Keratinocyte (primary cell): Measurements from ENCODE around the gene NBPF6. TPM values are rescaled to one million over a fixed set of nuclear protein-coding genes. Genes with fewer than 3 reads are reported as not detected.
"Not testable (repeated sequence)": the region's sequence is repeated elsewhere in the genome, so short reads cannot be mapped to it uniquely, and the experiment has no call there.

ENCODE experiments used
- DNase-seq: peaks from one replicate; pipeline ENCODE4 v3.0.0-alpha.2; 2011; ENCODE audit warnings: low read depth, missing footprints, low spot score
- FAIRE-seq: peaks from 2 replicates; lab custom pipeline; 2011; peaks lifted over from hg19 to GRCh38; lab: Jason Lieb, UNC
- H2AFZ ChIP-seq: 2 replicates; pipeline ENCODE4 v1.6.0; 2012; ENCODE audit warnings: low read length, control low read depth, inconsistent platforms; ENCODE audit not compliant: control insufficient read depth
- H3K27ac ChIP-seq: 2 replicates; pipeline ENCODE4 v1.5.1; 2011; ENCODE audit warnings: low read length; ENCODE audit not compliant: control insufficient read depth, insufficient read depth
- H3K27me3 ChIP-seq: 3 replicates; pipeline ENCODE4 v1.6.0; 2011; ENCODE audit warnings: low read length; ENCODE audit not compliant: control insufficient read depth, insufficient read depth; ENCODE audit errors: extremely low read depth
- H3K36me3 ChIP-seq, 2 experiments: 2 replicates in 1 of 2; 3 replicates in 1 of 2; pipeline ENCODE4 v1.5.1; 2011; ENCODE audit warnings: low read length in 2 of 2, mild to moderate bottlenecking in 1 of 2; ENCODE audit not compliant: control insufficient read depth in 2 of 2, insufficient read depth in 2 of 2; ENCODE audit errors: extremely low read depth in 1 of 2
- H3K4me1 ChIP-seq: 3 replicates; pipeline ENCODE4 v1.5.1; 2011; ENCODE audit warnings: low read length; ENCODE audit not compliant: control insufficient read depth, insufficient read depth; ENCODE audit errors: extremely low read depth
- H3K4me2 ChIP-seq: 3 replicates; pipeline ENCODE4 v1.6.0; 2011; ENCODE audit warnings: low read depth, low read length; ENCODE audit not compliant: control insufficient read depth, insufficient read depth; ENCODE audit errors: extremely low read depth
- H3K4me3 ChIP-seq, 3 experiments: fragments of 200-600 bp in 1 of 3; sonication (generic) in 1 of 3; 2 replicates in 2 of 3; 3 replicates in 1 of 3; pipeline ENCODE4 v1.5.1; 2011 to 2016; ENCODE audit warnings: low read length in 3 of 3, mild to moderate bottlenecking in 3 of 3, control low read depth in 2 of 3, inconsistent platforms in 1 of 3, low read depth in 1 of 3, mixed read lengths in 1 of 3, mixed run types in 1 of 3, moderate library complexity in 1 of 3; ENCODE audit not compliant: control insufficient read depth in 2 of 3, insufficient read depth in 2 of 3; ENCODE audit errors: extremely low read depth in 1 of 3
- H3K79me2 ChIP-seq: 2 replicates; pipeline ENCODE4 v1.6.0; 2012; ENCODE audit warnings: low read length; ENCODE audit not compliant: control insufficient read depth, insufficient read depth
- H3K9ac ChIP-seq: 3 replicates; pipeline ENCODE4 v1.6.0; 2011; ENCODE audit warnings: low read length; ENCODE audit not compliant: control insufficient read depth, insufficient read depth; ENCODE audit errors: extremely low read depth
- H3K9me1 ChIP-seq: 3 replicates; pipeline ENCODE4 v1.6.0; 2011; ENCODE audit warnings: low read length; ENCODE audit not compliant: control insufficient read depth, insufficient read depth; ENCODE audit errors: extremely low read depth
- H3K9me3 ChIP-seq: 2 replicates; pipeline ENCODE4 v1.5.1; 2012; ENCODE audit warnings: low read depth, low read length; ENCODE audit not compliant: control insufficient read depth
- H4K20me1 ChIP-seq: 3 replicates; pipeline ENCODE4 v1.6.0; 2011; ENCODE audit warnings: low read length; ENCODE audit not compliant: control insufficient read depth, insufficient read depth; ENCODE audit errors: extremely low read depth
- dilution Hi-C: fragments of 300-500 bp; cut with MboI; formaldehyde crosslinking; loops from one replicate; pipeline ENCODE4 v1.7.0; 2020; ENCODE audit warnings: low sequenced_read_pairs; ENCODE audit not compliant: extremely low pct_ligation_motif_present
- polyA plus RNA-seq, 5 experiments: library from polyadenylated mRNA; depleted of rRNA in 3 of 5; stranded (reverse) in 3 of 5; stranded (forward) in 1 of 5; unstranded in 1 of 5; fragments of >200 nt; gene quantifications; 1 replicate in 1 of 5; 2 replicates in 3 of 5; 3 replicates in 1 of 5; pipeline versions ENCODE4 v1.2.1 to v1.2.3, GENCODE V29; 2011 to 2012; ENCODE audit warnings: missing spikeins in 2 of 5, low read depth in 1 of 5, low replicate concordance in 1 of 5

The NBPF6 gene
- polyA plus RNA-seq, 1 donor (not counting 4 experiments of a cell fraction or from before 2014, with no cell fraction given) = not detected

DNA sequence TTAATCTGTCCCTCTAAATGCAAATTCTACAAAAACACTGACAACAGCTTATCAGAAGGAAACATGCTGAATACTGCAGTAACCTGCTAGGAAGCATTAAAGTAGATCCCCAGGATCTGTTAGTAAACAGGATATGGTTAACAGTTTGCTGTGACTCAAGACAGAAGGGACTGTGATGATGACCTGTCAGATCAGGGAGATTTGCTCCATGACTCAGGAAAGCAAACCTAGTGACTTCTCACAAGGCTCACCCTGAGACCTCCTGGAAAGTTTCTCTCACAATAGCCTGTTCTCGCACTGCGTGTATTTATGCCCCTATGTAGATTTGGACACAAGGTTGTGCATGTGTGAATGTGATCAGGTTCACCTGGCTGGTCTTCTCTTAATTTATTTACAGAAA lies 8.5 kb downstream of the NBPF6 start:
- H3K4me1 ChIP-seq, H3K79me2 ChIP-seq, H3K4me2 ChIP-seq, dilution Hi-C loops, H3K4me3 ChIP-seq, H2AFZ ChIP-seq, H3K9me1 ChIP-seq, H3K27ac ChIP-seq, H3K9ac ChIP-seq, FAIRE-seq, DNase-seq, H3K9me3 ChIP-seq, H4K20me1 ChIP-seq, H3K27me3 ChIP-seq, H3K36me3 ChIP-seq: not testable (repeated sequence)

GRCh38 chr1:108461758-108462157 lies 11.6 kb downstream of the NBPF6 start:
- H3K4me1 ChIP-seq, H3K9me1 ChIP-seq, FAIRE-seq, DNase-seq, H3K79me2 ChIP-seq, H3K27me3 ChIP-seq, H2AFZ ChIP-seq, H3K36me3 ChIP-seq, H3K27ac ChIP-seq, H3K9me3 ChIP-seq, H3K4me3 ChIP-seq, H4K20me1 ChIP-seq, H3K4me2 ChIP-seq, H3K9ac ChIP-seq, dilution Hi-C loops: not testable (repeated sequence)

DNA sequence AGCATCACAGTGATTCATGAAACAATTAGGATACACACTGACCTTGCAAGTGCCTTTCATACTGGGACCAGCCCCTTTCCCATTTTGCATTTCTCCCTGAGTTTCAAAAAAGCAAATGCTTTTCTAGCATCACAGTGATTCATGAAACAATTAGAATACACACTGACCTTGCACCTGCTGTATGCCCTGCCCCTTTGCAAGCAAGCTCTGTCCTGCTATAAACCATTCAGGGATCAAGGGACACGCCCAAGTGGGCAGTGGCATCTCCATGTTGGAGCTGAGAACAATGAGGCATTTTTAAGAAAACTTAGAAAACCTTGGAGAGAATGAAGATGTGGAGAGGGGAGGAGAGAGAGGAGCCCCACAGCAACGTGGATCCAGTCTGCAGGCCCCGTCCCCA lies 13.8 kb downstream of the NBPF6 start:
- H3K4me2 ChIP-seq, H3K4me3 ChIP-seq, DNase-seq, H3K27ac ChIP-seq, H3K9me3 ChIP-seq, H2AFZ ChIP-seq, H3K79me2 ChIP-seq, H3K36me3 ChIP-seq, H3K4me1 ChIP-seq, H3K27me3 ChIP-seq, FAIRE-seq, H3K9me1 ChIP-seq, H4K20me1 ChIP-seq, H3K9ac ChIP-seq, dilution Hi-C loops: not testable (repeated sequence)

DNA sequence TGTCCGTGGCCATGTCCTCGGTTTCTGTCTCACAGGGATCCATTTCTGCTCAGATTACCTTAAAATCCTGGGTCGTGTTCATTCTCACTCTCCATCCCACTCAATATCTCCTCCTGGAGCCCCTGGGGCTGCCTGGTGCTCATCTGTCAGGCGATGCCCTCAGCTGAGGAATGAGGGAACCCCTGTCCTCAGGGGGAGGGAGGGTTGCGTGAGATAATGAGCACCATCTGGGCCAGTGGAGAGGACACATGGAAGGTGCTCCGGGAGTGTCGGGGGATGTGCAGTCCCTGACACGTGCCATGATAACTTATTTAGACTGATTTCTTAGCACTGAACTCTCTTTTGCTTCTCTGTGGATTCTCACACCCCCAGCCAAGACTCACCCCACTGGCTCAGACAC lies 16.0 kb downstream of the NBPF6 start:
- H3K9me3 ChIP-seq, H3K36me3 ChIP-seq, H3K27ac ChIP-seq, dilution Hi-C loops, H3K4me3 ChIP-seq, H2AFZ ChIP-seq, H3K9me1 ChIP-seq, H3K9ac ChIP-seq, H3K79me2 ChIP-seq, H3K27me3 ChIP-seq, H4K20me1 ChIP-seq, DNase-seq, H3K4me2 ChIP-seq, FAIRE-seq, H3K4me1 ChIP-seq: not testable (repeated sequence)

- H4K20me1 ChIP-seq, H3K79me2 ChIP-seq, H3K4me3 ChIP-seq, H3K27ac ChIP-seq, H3K27me3 ChIP-seq, H2AFZ ChIP-seq, H3K36me3 ChIP-seq, H3K4me1 ChIP-seq, H3K9ac ChIP-seq, FAIRE-seq, H3K9me1 ChIP-seq, H3K9me3 ChIP-seq, H3K4me2 ChIP-seq, dilution Hi-C loops, DNase-seq: not testable (repeated sequence)
These were observed 17.0 kb downstream of the NBPF6 start for GRCh38 chr1:108467155-108467554.
